Activated CD4-positive, alpha-beta T cell treated with anti-CD3 and anti-CD28 coated beads, Interleukin-10, Interleukin-2, amounts not matched to agents 100 ng/mL and 50 ng/mL, durations not matched to agents 16 hours and 8 hours (primary cell): ENCODE measurements around the gene CEMIP.

Source experiments
- DNase-seq: peaks from one replicate; pipeline ENCODE4 v3.0.0-alpha.2; 2020

The CEMIP gene

GRCh38 chr15:80934761-80935221 is 155.6 kb downstream of the CEMIP start:
- DNase-seq: no peak

- no peak for DNase-seq
These were observed 157.3 kb downstream of the CEMIP start for GRCh38 chr15:80936288-80937078.

- DNase-seq: no peak
These were observed 158.5 kb downstream of the CEMIP start for GRCh38 chr15:80937718-80938117.

GRCh38 chr15:80939216-80939615 is 160.0 kb downstream of the CEMIP start:
- DNase-seq: no peak

- DNase-seq: no peak
These were observed 161.2 kb downstream of the CEMIP start for GRCh38 chr15:80940331-80940730.

GRCh38 chr15:80940851-80941250 is 161.7 kb downstream of the CEMIP start:
- DNase-seq: no peak

- DNase-seq: no peak
These were observed 163.1 kb downstream of the CEMIP start for GRCh38 chr15:80942266-80942665.

- no peak for DNase-seq
These were observed 163.8 kb downstream of the CEMIP start for GRCh38 chr15:80942746-80943565.

GRCh38 chr15:80944818-80945217 is 165.6 kb downstream of the CEMIP start:
- no peak for DNase-seq

- DNase-seq: no peak
These were observed 166.4 kb downstream of the CEMIP start for GRCh38 chr15:80945605-80946004.

GRCh38 chr15:80946576-80946975 is 167.4 kb downstream of the CEMIP start:
- DNase-seq: no peak

GRCh38 chr15:80948651-80949292 is 169.6 kb downstream of the CEMIP start:
- no peak for DNase-seq

GRCh38 chr15:80949756-80950155 is 170.6 kb downstream of the CEMIP start:
- DNase-seq: no peak

GRCh38 chr15:80950291-80951078 is 171.3 kb downstream of the CEMIP start:
- DNase-seq: no peak

GRCh38 chr15:80951941-80952340 is 172.8 kb downstream of the CEMIP start:
- no peak for DNase-seq

- DNase-seq: no peak
These were observed 174.1 kb downstream of the CEMIP start for GRCh38 chr15:80953001-80953952.

- DNase-seq: no peak
These were observed 175.0 kb downstream of the CEMIP start for GRCh38 chr15:80953953-80954778.

- peak; percentile 91 for DNase-seq
These were observed 176.6 kb downstream of the CEMIP start for GRCh38 chr15:80955571-80956452.

- no peak for DNase-seq
These were observed 178.4 kb downstream of the CEMIP start for GRCh38 chr15:80957556-80957955.
